HUDEP-2 (cell line): ENCODE data around the gene SPON1.
A peak's percentile ranks its signal among the peaks of the same experiment; 100 is the strongest.
"Not testable (repeated sequence)": the region's sequence is repeated elsewhere in the genome, so short reads cannot be mapped to it uniquely, and the experiment has no call there.

ENCODE experiments used
- DNase-seq, 76 experiments: peaks; one replicate each; lab custom pipeline; 2025; ENCODE audit not compliant: unreplicated experiment in 76 of 76; lab: John Stamatoyannopoulos, UW

Gene SPON1

DNA sequence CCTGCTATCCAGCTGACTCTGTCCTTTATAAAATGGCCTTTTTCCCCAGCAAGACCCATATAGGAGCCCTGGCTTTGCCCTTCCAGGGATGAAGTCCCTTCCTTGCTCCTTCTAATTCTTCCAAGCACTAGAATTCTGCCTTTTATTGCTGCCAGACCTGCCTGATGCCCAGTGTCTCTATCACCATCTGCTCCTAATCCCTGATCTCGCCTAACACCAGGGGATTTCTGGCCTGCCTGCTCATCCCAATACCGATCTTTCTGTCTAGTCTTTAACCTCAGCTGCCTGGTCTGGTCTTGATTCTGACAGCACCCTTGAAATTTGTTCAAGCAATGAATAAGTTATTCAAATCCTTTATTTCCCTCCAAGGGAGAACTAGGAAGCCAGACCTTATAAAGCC lies 150.2 kb downstream of the SPON1 start:
- no peak for DNase-seq

DNA sequence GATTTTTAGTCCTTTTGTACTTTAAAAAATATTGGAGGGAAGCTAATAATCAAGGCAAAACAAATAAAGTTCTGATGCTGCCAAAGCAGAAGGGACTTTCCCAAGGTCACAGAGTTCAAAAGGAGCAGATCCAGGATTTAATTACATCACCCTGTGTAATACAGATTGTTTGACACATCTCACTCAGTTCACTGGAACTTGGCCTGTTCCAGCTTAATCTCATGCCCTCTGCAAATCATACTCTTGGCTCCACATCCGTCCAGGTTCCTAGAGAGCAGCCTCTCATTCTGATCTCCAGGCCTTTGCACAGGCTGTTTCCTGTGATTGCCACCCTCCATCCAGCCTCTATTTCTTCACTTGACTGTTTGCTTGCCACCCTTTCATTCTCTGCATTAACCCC lies 151.7 kb downstream of the SPON1 start:
- no peak for DNase-seq

DNA sequence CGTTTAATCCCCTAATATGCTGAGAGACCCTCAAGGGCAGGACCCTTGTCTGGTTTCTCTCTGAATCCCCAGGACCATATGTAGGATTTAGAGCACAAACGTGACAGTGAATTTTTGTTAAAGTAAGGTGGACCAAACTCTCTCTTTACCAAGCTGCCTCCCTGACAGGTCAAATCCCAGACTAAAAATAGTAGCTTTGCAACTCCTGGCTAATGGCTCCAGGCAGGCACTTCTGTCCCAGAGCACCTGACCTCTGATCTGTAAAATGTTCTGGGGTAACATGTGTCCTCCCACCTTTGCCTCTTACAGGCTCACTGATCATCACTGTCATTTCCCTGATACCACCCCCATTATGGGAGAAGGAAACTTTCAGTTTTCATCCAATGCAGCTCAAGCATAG lies 152.3 kb downstream of the SPON1 start:
- DNase-seq: no peak

DNA sequence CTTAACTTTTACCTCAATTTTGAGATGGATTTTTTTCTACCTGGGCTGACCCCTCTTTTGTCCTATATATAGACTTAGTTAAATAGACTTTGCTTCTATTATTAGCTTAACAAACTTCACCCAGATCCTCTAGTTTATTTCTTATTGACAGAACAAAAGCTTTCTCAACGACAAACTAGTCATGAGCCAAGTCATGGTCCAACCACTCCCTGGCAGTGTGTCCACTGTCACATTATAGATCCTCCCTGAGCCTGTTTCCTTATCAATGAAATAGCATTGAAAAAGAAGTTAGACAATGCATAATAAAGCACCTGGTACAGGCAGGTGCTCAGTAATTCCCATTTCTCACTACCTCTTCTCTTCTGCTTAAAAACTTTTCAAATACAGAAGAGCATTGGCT lies 155.1 kb downstream of the SPON1 start:
- no peak for DNase-seq

DNA sequence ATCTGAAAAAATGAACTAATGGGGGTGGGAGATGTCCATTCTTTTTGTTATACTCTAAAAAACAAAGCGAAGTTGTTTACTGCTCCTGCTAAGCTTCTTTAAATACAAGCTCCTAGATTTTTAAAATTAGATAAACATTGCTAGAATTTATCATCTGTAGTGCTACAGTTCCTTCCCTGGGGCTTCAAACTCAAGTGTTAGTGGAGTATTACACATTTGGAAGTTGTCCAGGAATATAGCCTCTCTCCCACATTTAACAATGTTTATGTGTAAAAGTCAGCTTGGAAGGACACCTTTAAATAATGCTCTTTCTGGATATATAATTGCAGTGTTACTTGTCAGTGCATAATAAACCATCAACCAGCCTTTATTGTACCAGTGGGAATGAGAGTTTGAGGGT lies 155.5 kb downstream of the SPON1 start:
- no peak for DNase-seq

DNA sequence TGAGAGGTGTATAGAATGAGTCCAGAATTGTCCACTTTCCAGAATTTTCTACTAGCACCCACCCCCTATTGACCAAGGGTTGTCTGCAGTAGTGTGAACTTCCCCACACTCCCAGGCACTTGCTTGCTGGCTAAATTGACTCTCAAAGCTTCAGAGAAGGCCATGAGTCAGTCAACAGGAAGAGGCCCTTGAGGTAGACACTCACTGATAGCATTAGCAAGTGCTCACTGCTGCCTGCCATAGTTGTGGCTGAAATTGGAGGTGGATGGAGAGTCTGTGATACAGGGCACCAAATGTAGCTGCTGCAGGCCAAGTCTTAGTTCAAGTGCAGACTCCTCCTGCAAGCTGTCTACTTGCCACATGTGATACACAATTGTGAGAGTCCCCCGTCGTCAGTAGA lies 156.8 kb downstream of the SPON1 start:
- DNase-seq: no peak

DNA sequence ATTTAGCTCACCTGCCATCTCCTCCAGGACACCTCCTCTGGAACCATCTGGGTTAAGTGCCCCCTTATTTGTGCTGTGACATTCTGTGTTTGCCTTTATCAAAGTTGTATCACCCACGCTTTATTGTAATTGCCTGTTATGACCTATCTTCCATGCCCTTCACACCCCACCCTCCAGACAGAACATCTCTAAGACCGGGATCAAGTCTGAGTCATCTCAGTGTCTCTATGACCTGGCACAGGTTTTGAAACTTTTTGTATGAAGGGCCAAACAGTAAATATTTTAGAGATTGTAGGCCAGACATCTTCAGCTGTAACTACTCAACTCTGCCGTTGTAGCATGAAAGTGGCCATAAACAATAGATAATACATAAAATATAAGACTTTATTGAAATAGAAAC lies 161.8 kb downstream of the SPON1 start:
- DNase-seq: no peak

DNA sequence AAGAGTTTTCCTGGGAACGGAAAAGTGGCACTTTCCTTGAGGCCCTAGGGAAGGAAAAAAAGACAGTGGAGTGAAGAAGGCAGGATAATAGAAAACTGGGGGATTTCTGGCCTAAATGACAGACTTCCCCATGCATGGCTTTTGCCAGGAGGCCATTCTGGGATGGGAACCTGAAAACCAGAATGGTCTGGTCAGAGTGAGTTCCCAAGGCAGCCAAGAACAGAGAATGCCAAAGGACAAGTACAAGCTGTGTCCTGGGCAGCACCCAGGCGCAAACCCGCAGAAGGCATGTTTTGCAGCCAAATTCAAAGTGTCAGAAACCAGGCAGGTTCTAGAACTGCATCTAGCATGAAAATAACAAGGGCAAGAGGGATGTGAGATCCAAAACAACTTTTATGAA lies 162.4 kb downstream of the SPON1 start:
- no peak for DNase-seq

DNA sequence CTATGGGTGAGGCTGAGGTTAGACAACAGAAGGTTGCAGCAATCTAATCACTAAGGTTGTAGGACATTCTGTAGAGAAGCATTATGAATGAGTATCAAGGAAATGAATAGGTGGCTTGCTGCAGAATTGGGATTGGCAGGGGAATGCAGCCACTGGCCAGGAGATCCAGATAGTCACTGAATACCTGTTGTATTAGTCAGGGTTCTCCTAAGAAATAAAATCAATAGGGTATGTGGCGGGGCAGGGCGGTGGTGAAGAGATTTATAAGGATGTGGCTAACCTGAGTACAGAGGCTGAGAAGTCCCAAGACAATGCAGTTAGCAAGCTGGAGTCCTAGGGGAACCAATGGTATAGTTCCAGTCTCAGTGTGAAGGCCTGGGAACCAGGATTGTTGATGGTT lies 163.0 kb downstream of the SPON1 start:
- no peak for DNase-seq

DNA sequence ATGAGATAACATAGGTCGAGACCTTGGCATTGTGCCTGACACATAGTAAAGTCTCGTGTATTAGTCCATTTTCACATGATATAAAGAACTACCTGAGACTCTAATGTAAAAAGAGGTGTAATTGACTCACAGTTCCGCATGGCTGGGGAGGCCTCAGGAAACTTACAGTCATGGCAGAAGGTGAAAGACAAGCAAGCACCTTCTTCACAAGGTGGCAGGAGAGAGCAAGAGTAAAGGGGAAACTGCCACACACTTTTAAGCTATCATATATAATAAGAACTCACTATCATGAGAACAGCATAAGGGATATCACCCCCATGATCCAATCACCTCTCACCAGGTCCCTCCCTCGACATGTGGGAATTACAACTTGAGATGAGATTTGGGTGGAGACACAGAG lies 165.2 kb downstream of the SPON1 start:
- no peak for DNase-seq

DNA sequence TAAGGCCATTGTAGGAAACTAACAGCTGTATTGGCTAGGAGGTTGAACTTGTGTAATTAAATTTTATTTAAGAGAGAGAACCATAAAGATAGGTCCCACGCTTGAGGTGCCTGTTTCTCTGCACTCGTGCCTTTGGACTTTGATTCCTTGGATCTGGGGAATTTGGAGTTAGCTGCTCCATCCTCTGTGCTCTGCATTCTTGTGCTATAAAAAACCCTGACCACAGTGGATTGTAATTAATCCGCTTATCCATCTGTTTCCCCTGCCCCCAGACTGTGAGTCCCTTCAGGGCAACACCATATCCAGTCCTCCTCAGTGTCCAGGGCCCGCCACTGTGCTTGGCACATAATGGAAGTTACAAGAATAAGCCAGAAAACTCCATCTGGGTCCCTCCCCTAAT lies 169.8 kb downstream of the SPON1 start:
- DNase-seq: no peak

DNA sequence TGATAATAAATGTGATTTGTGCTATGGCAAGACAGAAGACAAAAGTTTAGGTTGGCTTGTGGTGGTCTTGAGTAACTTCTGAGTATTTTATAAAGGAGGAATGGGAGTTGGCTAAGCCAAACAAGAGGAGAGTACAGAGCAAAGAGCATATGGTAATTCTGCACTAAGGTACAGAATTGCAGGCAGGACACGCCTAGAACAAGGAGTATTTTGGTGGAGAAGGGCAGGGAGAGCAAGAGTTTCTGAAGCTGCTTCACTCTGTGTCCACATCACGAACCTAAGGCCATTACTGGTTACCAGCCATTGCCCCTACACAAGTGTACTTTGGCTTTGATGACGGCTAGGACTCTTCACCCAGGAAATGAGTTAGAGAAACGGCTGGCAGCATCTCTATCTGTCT lies 170.9 kb downstream of the SPON1 start:
- DNase-seq: no peak

DNA sequence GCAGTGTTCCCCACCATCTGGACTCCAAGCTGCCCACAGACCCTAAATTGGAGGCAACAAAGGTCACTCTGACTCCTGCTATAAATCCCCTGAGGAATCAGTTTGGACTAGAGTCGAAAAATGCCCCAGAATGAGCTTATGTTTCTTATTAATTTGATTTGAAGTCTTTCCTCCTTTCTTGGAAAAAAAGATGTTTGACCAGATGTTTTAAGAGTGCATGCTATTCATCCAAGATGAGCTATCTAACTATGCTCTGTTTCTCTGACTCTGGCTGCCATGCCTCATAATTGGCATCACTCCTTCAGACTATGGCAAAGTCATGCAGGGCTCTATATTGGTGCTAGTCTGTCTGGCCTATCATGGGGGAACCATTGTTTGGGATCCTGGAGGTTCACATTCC lies 174.0 kb downstream of the SPON1 start:
- no peak for DNase-seq

DNA sequence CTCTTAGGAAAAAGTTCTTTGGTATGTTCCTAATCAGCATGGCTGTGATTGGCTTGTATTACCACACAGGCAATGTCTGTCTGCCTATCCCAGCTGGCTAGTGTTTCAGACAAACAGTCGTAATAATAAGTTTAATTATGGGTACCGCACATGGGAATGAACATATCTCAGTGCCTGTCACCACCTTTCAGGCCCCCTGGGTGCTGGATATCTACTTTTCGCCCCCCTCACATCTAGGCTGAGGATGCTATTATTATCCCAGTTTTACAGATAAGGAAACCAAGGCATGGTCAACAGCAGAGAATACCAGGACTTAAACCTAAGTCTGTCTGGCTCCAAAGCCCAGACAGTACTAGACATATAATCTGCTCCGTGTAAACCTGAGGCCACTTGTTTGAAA lies 174.8 kb downstream of the SPON1 start:
- no peak for DNase-seq

DNA sequence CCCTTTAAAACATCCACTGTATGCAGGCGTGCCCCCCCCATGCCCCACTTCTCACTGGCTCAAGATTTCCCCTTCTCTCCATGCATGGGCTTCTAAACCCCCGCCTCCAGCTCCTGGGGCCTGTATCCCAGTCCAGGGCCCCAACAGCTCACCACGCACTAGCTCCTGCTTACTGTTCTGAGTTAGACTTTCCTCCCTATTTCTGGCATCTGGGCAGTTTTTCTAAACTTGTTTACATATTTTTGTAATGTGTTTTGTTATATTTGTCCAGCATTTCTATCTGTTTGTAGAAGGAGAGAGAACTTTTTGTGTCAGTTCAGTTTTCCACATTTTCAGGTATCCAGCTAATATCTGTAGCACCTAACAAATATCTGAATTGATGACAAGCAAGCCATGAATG lies 178.5 kb downstream of the SPON1 start:
- DNase-seq: no peak

DNA sequence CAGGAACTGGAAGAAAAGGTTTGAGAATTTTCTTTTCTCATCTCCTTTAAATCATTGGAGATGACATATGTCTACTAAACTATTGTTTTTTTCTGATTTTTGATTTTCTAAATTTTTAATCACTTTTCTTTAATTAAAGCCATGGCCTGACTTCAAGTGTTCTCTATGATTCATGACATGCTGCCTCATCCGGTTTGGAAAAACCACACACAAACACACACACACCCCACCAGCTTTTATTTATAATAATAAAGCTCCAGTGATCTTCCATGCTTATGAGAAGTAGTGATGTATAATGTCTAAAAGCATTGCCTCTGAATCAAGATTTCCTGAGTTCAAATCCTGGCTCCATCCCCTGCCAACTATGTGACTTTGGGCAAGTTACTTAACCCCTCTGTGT lies 179.2 kb downstream of the SPON1 start:
- DNase-seq: no peak

DNA sequence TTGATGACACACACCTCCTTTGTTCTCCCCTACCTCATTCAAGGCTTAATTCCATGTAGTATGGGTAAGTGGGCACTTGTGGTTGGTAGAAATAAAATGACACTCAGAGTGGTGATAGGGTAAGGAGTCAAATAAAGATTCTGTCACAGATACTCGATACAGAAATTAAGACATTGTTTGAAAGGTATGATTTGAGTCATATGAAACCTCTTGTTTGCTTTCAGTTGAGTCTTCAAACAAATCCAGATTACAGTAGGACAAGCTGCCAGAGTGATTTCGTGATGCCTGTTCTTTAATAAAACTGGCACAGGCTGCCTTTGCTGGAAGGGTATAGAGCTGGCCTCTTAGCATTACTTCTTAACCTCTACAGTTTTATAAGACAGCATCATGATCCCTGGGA lies 182.4 kb downstream of the SPON1 start:
- DNase-seq: no peak

DNA sequence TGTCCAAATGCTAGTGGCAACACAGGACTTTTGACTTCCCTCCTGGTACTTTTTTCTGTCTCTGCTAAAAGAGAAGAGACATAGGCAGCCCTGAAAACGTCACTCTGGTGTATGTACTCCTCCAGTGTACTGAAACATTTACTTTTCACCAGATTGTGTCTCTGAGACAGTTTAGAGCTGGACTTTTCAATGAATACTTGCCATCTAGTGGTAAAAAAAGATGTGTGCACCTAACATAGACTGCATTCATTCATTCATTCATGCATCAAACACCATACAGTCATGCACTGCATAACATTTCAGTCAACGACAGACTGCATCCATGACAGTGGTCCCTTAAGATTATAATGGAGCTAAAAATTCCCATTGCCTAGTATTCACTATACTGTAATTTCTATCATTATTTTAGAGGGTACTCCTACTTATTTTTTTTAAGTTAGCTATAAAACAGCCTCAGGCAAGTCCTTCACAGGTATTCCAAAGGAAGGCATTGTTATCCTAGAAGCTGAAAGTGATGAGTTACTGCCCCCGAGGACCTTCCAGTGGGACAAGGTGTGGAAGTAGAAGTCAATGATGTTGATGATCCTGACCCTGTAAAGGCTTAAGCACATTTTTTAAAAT lies 186.2 kb downstream of the SPON1 start:
- peak in 11 of 76 experiments; percentile 1 to 24 (median 10) for DNase-seq

DNA sequence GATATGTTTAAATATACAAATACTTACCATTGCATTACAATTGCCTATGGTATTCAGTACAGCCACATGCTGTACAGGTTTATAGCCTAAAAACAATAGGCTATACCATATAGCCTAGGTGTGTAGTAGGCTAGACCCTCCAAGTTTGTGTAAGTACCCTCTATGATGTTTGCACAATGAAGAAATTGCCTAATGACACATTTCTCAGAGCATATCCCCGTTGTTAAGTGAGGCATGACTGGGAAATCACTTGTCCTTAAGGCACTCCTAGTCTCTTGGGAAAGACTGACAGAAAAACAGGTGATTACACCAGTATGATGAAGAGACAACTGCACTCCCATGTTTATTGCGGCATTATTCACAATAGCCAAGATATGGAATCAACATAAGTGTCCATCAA lies 187.2 kb downstream of the SPON1 start:
- DNase-seq: no peak

DNA sequence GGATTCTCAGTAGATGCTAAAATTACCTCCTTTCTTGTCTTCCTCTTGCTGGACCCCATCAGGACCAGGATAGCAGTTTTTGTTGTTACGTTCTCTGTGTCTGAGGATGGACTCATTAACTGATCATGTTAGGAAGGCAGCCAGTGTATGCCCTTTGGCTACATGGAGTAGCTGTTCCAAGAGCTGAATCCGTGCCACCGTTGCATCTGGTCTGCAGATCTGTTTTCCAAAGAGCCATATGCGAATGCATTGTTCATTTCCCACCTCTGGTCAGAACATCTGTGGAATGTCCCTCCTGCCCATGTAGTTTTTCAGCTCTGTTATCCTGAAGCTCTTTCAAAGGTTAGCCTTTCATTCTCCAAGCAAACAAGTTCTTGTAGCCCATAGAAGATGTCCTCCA lies 188.4 kb downstream of the SPON1 start:
- DNase-seq: no peak

DNA sequence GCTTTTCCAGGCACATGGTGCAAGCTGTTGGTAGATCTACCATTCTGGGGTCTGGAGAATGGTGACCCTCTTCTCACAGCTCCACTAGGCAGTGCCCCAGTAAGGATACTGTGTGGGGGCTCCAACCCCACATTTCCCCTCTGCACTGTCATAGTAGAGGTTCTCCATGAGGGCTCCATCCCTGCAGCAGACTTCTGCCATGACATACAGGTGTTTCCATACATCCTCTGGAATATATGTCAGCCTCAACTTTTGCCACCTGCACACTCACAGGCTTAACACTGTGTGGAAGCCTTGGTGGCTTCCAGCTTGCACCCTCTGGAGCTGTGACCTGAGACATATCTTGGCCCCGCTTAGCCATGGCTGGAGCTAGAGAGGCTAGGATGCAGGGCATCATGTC lies 191.6 kb downstream of the SPON1 start:
- not testable (repeated sequence) for DNase-seq

DNA sequence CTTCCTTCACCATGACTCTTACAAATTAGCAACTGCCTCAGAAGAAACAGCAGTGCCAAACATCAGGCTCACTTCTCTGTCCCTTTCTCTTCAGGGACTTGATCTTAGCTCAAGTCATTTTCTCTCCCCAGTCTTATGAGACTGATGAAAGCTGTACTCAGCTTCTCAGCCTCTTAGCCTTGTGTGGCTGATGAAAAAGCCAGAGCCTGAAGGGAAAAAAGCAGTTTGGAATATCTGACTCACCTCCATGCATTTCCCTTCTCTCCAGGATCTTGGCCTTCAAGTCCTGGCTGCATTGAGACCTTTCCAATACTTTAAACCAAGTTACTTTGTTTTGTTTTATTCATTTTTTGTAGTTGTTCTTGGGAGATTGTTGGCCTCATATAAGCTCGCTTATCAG lies 195.9 kb downstream of the SPON1 start:
- DNase-seq: no peak

DNA sequence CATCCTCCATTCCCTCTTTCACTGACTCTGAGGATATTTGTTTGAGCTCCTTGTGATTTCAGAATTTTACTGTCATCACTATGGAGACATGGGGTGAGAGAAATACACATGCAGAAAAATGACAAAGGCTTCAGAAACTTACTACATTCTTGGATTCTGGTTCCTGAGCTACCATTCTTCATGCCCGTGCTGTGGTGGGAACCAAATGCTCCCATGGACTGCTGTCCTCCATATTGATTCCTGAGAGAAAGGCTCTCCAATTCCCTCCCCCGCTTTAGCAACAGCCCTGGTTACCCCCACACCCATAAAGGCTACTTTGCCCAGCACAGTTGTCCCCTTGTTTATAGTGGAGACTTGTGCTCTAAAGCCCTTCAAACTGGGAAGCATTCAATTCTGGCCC lies 201.1 kb downstream of the SPON1 start:
- no peak for DNase-seq
